Activated CD8-positive, alpha-beta T cell treated with anti-CD3 and anti-CD28 coated beads for 36 hours (primary cell): Measurements from ENCODE around the gene GPR143. TPM values are rescaled to one million over a fixed set of nuclear protein-coding genes. Genes with fewer than 3 reads are reported as not detected.

ENCODE experiments used
- ATAC-seq: fragments of 200-7000 bp; cut with Tn5 transposase; one replicate; pipeline ENCODE4 v1.10.0; 2021; ENCODE audit warnings: mild to moderate bottlenecking, moderate library complexity
- CTCF ChIA-PET: fragments of 350-600 bp; sonication (Branson Sonifier 250); formaldehyde crosslinking; loops from one replicate; lab custom pipeline; 2021; ENCODE audit warnings: antibody characterized with exemption; lab: Charles Lee
- POLR2A ChIA-PET: fragments of 350-600 bp; sonication (Branson Sonifier 250); formaldehyde crosslinking; loops from one replicate; lab custom pipeline; 2021; ENCODE audit warnings: antibody characterized with exemption; lab: Charles Lee
- DNase-seq: peaks from one replicate; pipeline ENCODE4 v3.0.0-alpha.2; 2020
- H3K27ac Mint-ChIP-seq: one replicate; pipeline ENCODE4 v1.8.0; 2021; ENCODE audit warnings: mild to moderate bottlenecking, mixed read lengths
- H3K27me3 Mint-ChIP-seq: one replicate; pipeline ENCODE4 v1.8.0; 2021; ENCODE audit warnings: mixed read lengths
- H3K36me3 Mint-ChIP-seq: one replicate; pipeline ENCODE4 v1.8.0; 2021; ENCODE audit warnings: low read depth, mixed read lengths
- H3K4me1 Mint-ChIP-seq: one replicate; pipeline ENCODE4 v1.8.0; 2021; ENCODE audit warnings: low read depth, mixed read lengths
- H3K4me3 Mint-ChIP-seq: one replicate; pipeline ENCODE4 v1.8.0; 2021; ENCODE audit warnings: mild to moderate bottlenecking, moderate library complexity, mixed read lengths
- H3K9me3 Mint-ChIP-seq: one replicate; pipeline ENCODE4 v1.8.0; 2021; ENCODE audit warnings: mixed read lengths
- intact Hi-C: fragments of 100-400 bp; cut with micrococcal nuclease; formaldehyde crosslinking; loops from one replicate; pipeline ENCODE4 v1.10.0; 2022
- total RNA-seq, 2 experiments: library from RNA; stranded (reverse); gene quantifications; one replicate each; pipeline ENCODE4 v1.2.3, GENCODE V29; 2021
- TF ChIP-seq, protein P1 (sequence below): fragments of 200-600 bp; IDR thresholded peaks from one replicate; pipeline ENCODE4 v1.8.0; 2022; ENCODE audit warnings: antibody characterized with exemption, mild to moderate bottlenecking

GPR143 gene
- total RNA-seq, 2 experiments from 2014 or later, result not detected

DNA sequence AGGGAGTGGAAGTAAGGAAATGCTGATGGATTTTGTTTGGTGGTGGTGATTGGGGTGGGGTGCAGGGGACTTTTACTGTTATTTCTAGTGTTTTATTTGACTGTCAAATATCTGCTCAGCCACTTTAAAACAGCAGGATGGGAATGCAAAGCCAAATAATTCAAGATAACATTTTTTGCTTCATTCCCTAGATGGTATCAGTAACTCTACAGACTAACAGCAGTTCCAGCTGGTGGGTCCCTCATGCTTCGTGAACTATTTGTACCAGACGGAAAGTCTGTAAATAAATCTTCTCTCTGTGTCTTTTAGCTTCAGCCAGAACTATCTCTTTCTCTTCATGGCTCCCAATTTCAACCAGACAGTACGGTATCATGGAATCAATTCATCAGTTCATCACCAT is 27.5 kb downstream of the GPR143 start:
- no peaks in the 10 kb centered on the region for H3K9me3 Mint-ChIP-seq
- ATAC-seq (no peak), DNase-seq (no peak)
- no peak overlapping the region for H3K27ac Mint-ChIP-seq
- CTCF ChIA-PET, result no interaction called here
- TF ChIP-seq, protein P1, sequence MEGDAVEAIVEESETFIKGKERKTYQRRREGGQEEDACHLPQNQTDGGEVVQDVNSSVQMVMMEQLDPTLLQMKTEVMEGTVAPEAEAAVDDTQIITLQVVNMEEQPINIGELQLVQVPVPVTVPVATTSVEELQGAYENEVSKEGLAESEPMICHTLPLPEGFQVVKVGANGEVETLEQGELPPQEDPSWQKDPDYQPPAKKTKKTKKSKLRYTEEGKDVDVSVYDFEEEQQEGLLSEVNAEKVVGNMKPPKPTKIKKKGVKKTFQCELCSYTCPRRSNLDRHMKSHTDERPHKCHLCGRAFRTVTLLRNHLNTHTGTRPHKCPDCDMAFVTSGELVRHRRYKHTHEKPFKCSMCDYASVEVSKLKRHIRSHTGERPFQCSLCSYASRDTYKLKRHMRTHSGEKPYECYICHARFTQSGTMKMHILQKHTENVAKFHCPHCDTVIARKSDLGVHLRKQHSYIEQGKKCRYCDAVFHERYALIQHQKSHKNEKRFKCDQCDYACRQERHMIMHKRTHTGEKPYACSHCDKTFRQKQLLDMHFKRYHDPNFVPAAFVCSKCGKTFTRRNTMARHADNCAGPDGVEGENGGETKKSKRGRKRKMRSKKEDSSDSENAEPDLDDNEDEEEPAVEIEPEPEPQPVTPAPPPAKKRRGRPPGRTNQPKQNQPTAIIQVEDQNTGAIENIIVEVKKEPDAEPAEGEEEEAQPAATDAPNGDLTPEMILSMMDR, result no peak
- H3K27me3 Mint-ChIP-seq, result no peaks in the 10 kb centered on the region
- H3K4me3 Mint-ChIP-seq, result no peak overlapping the region
- POLR2A ChIA-PET, result no interaction called here
- no peaks in the 10 kb centered on the region for H3K4me1 Mint-ChIP-seq
- no peaks in the 10 kb centered on the region for H3K36me3 Mint-ChIP-seq
- intact Hi-C loops, result no loop called here

DNA sequence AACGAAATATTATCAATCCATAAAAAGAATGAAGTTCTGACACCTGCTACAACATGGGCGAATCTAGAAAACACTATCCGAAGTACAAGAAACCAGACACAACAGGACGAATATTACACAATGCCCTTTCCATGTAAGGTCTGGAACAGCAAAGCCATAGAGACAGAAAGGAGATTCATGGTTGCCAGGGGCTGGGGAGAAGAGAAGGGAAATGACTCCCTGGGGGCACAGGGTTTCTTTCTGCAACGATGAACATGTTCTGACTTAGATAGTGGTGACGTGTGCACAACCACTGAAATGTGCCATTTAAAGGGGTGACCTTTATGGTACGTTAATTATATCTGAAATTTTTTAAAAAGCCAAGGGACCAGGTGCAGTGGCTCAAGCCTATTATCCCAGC is 28.3 kb downstream of the GPR143 start:
- POLR2A ChIA-PET, result no interaction called here
- Mint-ChIP-seq H3K4me3 (no peak overlapping the region), H3K9me3 (no peaks in the 10 kb centered on the region), H3K36me3 (no peaks in the 10 kb centered on the region), H3K27me3 (no peaks in the 10 kb centered on the region), H3K4me1 (no peaks in the 10 kb centered on the region), H3K27ac (no peak overlapping the region)
- intact Hi-C loops, result no loop called here
- TF ChIP-seq, protein P1, result no peak
- DNase-seq (no peak), ATAC-seq (no peak)
- CTCF ChIA-PET, result no interaction called here

DNA sequence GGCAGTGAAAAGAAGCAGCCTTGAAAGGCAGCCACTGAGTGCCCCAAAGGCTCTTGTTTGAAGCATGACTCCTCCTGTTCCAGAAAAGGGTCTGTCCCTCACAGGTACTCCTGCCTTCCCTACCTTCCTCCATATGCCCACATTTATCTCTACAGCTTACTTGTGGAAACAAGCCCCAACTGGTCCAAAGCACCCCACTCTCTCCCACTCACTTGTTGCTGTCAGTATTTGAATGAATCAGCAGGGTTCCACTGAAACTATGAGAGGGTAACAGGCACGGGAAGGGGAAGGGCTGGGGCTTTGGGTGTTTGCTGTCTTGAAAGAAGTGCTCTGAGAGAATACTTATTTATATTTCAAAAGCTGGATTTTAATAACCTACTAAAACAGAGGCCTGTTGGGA is 34.9 kb downstream of the GPR143 start:
- Mint-ChIP-seq H3K27me3 (peaks cover 2% of the 10 kb centered on the region), H3K27ac (no peak overlapping the region), H3K4me1 (peaks cover 3% of the 10 kb centered on the region), H3K4me3 (no peak overlapping the region), H3K9me3 (peaks cover 9% of the 10 kb centered on the region), H3K36me3 (peaks cover 3% of the 10 kb centered on the region)
- ATAC-seq (peak; percentile 45), DNase-seq (peak; percentile 10)
- TF ChIP-seq, protein P1, result no peak
- POLR2A ChIA-PET, result no interaction called here
- intact Hi-C loops, result no loop called here
- CTCF ChIA-PET, result no interaction called here

DNA sequence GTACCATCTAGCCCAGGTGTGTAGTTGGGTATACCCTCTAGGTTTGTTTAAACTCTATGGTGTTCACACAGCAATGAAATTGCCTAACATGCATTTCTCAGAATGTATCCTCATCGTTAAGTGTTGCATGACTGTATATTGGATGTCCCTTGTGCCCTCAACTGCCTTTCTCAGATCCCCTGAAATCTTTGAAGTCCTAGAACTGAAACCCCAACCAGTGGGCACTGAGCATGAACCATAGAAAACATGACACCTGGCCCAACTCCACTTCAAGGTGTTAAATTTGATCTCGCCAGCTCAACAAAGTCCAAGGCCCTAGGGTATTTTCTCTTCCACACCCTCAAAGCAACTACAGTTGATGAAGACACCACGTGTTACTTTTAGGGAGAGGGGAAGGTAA is 35.6 kb downstream of the GPR143 start:
- POLR2A ChIA-PET, result no interaction called here
- peaks cover 3% of the 10 kb centered on the region for H3K36me3 Mint-ChIP-seq
- H3K9me3 Mint-ChIP-seq, result peaks cover 11% of the 10 kb centered on the region
- no peak for DNase-seq
- TF ChIP-seq, protein P1, result no peak
- ATAC-seq, result peak; percentile 13
- no peak overlapping the region for H3K27ac Mint-ChIP-seq
- CTCF ChIA-PET, result no interaction called here
- peaks cover 2% of the 10 kb centered on the region for H3K27me3 Mint-ChIP-seq
- peaks cover 3% of the 10 kb centered on the region for H3K4me1 Mint-ChIP-seq
- no peak overlapping the region for H3K4me3 Mint-ChIP-seq
- intact Hi-C loops, result no loop called here

DNA sequence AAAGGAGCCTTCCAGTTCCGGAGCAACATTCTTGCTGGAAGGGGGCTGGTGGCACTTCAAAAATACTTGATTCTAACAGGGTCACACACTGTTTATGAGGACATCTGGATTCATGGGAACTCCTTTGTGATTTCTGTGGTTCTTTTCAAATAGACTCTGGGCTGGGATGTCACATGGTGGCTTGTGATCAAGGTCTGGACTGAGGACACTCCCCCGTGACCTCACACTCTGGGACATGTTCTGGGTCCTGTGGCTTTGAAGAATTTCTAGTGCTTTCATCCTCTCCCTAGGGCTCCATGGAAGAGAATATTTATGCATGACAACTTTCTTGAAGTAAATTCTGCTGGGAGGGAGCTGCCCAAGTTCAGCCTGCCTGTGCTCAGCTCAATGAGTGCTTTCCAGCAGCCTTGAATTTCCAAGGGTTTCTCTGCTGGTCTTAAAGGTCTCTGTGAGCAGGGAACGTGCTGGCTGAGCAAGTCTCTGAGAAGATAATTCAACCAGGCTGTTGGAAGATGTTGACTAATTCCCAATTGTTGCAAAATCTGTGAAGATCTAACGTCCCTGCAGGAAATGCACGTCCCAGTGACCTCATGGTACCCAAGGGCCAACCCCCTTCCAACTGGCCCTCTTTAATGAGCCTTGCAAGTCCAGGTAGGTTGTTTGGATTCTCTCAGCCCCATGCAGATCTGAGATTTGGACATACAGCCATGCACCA is 36.3 kb downstream of the GPR143 start:
- Mint-ChIP-seq H3K27ac (no peak overlapping the region), H3K36me3 (peaks cover 3% of the 10 kb centered on the region), H3K27me3 (peaks cover 2% of the 10 kb centered on the region), H3K9me3 (peaks cover 12% of the 10 kb centered on the region), H3K4me3 (no peak overlapping the region), H3K4me1 (peaks cover 3% of the 10 kb centered on the region)
- ATAC-seq, result no peak
- no peak for DNase-seq
- intact Hi-C loops, result no loop called here
- CTCF ChIA-PET, result no interaction called here
- TF ChIP-seq, protein P1, result no peak
- POLR2A ChIA-PET, result no interaction called here
